Tibial nerve (tissue), 4 donors: ENCODE data around the gene STAT4.

Source experiments
- EP300 ChIP-seq, 2 donors: sonication (generic); formaldehyde crosslinking; IDR thresholded peaks; one replicate each; pipeline ENCODE4 v1.6.1; 2017; ENCODE audit warnings: antibody characterized with exemption in 2 of 2, mild to moderate bottlenecking in 1 of 2
- POLR2A ChIP-seq, 2 donors: fragments of 450-650 bp; IDR thresholded peaks; one replicate each; pipeline ENCODE4 v1.6.1; 2017; ENCODE audit warnings: antibody characterized with exemption in 2 of 2, mild to moderate bottlenecking in 2 of 2, moderate library complexity in 2 of 2
- TF ChIP-seq, protein P1 (sequence below), 5 experiments: fragments of 200-600 bp in 3 of 5; fragments of 450-650 bp in 2 of 5; sonication (generic) in 3 of 5; IDR thresholded peaks; one replicate each; pipeline ENCODE4 v1.5.1; 2016 to 2019; ENCODE audit warnings: antibody characterized with exemption in 5 of 5, mild to moderate bottlenecking in 3 of 5, moderate library complexity in 2 of 5

DNA sequence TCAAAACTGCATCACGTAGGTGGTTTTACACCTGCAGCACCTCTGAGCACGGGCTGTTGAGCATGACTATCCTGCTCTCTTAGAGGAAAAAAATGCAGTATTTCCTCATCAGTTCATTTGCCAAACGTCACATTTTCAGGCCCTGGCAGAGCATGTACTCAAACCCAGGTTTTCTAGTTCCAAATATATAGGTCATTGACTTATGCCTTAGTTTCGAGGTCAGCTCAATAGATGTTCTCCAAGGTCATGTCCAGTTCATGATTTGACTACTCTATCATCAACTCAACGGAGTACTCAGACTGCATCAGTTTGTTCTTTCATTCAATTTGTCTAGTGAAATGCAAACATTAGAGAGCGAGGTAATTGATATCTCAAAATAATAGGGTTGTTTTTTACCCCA lies 97.5 kb downstream of the STAT4 start:
- TF ChIP-seq POLR2A (IDR thresholded peaks at IDR 0.05) (no peak), EP300 (IDR thresholded peaks at IDR 0.05) (no peak)
- TF ChIP-seq, protein P1, sequence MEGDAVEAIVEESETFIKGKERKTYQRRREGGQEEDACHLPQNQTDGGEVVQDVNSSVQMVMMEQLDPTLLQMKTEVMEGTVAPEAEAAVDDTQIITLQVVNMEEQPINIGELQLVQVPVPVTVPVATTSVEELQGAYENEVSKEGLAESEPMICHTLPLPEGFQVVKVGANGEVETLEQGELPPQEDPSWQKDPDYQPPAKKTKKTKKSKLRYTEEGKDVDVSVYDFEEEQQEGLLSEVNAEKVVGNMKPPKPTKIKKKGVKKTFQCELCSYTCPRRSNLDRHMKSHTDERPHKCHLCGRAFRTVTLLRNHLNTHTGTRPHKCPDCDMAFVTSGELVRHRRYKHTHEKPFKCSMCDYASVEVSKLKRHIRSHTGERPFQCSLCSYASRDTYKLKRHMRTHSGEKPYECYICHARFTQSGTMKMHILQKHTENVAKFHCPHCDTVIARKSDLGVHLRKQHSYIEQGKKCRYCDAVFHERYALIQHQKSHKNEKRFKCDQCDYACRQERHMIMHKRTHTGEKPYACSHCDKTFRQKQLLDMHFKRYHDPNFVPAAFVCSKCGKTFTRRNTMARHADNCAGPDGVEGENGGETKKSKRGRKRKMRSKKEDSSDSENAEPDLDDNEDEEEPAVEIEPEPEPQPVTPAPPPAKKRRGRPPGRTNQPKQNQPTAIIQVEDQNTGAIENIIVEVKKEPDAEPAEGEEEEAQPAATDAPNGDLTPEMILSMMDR (IDR thresholded peaks at IDR 0.05): no peak
